ENCODE results near the gene CXCR4.

GRCh38 chr2:136115183-136115761 is 2.7 kb downstream of the CXCR4 start:
- TF ChIP-seq, protein P1, sequence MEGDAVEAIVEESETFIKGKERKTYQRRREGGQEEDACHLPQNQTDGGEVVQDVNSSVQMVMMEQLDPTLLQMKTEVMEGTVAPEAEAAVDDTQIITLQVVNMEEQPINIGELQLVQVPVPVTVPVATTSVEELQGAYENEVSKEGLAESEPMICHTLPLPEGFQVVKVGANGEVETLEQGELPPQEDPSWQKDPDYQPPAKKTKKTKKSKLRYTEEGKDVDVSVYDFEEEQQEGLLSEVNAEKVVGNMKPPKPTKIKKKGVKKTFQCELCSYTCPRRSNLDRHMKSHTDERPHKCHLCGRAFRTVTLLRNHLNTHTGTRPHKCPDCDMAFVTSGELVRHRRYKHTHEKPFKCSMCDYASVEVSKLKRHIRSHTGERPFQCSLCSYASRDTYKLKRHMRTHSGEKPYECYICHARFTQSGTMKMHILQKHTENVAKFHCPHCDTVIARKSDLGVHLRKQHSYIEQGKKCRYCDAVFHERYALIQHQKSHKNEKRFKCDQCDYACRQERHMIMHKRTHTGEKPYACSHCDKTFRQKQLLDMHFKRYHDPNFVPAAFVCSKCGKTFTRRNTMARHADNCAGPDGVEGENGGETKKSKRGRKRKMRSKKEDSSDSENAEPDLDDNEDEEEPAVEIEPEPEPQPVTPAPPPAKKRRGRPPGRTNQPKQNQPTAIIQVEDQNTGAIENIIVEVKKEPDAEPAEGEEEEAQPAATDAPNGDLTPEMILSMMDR (IDR thresholded peaks at IDR 0.05): no peak
- TF ChIP-seq POLR2A (IDR thresholded peaks at IDR 0.05): no peak

Measured in testis (tissue), 2 donors.